Stimulated activated CD4-positive, alpha-beta T cell treated with anti-CD3 and anti-CD28 coated beads, Interleukin-2, amount 100 ng/mL, for 24 hours (primary cell): ENCODE measurements around the gene RBFOX1.

Source experiments
- DNase-seq, 2 donors: peaks; one replicate each; pipeline ENCODE4 v3.0.0-alpha.2; 2020

The RBFOX1 gene

DNA sequence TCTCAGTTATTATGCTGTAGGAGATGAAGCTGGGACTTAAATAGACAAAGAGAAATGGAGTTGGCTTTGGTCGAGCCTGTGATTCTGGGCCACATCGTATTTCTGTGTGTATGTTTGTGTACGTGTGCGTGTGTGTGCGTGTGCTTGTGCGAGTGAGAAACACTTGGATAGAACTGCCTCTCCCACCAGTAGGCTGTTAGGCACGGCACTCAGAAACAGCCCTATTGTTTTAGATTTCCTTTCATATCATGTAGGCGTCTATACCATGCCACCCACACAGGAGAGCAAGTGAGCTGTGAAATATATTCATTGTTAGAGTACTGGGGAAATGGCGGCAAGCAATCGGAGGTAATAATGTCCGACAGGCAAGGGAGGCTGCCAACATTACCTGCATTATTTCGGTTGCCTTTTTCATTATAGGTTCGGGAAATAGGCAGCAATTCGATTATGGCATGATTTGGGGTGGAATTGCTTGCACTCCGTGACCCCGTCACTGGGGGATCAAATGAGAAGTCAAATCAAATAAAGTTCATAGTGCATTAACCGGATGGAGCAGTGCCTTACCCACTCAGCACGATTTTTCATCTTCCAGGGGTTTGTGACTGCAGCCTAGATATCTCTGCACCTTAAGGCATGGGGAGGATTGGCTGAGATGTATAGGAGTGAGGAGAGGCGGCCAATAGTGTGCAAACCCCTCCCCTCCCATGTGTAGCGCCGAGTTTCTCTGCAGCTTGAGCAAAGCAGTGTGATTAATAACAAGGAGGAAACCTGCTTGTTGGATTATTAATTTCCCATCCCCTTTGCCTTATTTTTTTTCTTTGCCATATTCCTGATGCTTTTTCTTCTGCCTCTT is 89.6 kb downstream of the RBFOX1 start:
- no peak for DNase-seq

DNA sequence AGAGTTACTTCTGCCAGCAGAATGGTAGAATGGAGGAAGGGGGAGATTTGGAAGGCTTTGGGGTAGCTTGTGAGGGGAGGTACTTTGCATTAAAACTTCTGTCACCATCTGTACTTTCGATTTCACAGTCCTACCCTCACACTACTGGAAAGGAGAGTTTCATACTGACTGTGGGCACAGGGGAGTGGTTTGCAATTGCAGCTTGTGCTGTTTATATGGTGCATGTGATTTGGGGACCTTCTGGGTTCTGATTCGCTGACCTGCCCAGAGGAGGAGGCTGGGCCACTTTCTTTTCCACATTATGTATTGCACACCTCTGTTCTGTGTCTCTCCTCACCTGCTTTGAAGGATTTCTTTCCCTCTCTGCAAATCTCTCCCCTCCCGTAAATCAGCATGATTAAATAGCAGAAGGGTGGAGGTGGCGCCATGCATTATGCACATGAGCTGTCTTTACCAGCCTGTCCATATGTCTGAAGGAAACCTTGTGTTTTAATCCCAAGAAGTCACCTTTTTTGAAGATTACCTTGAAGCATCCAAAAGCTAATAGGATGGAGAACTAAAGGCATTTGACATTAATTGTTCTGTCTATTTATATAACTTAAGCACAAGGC is 90.9 kb downstream of the RBFOX1 start:
- no peak for DNase-seq

DNA sequence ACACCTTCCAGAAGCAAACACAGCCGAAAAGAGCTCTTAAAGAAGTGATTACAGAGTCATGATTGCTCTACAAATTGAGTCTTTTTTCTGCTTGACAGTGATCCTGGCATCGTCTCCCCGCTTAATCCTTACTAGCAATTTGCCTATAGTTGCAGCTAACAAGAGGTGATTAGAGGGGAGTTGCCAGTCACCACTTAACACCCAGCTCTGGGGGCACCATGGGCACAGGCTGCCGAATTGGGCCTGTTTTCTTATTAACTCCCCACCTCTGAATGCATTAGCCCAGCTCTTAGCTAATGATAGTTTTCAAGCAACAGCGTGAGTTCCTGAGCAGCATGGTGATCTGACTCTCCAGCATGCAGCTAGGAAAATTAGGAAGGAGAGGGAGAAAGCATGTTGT is 93.5 kb downstream of the RBFOX1 start:
- no peak for DNase-seq

DNA sequence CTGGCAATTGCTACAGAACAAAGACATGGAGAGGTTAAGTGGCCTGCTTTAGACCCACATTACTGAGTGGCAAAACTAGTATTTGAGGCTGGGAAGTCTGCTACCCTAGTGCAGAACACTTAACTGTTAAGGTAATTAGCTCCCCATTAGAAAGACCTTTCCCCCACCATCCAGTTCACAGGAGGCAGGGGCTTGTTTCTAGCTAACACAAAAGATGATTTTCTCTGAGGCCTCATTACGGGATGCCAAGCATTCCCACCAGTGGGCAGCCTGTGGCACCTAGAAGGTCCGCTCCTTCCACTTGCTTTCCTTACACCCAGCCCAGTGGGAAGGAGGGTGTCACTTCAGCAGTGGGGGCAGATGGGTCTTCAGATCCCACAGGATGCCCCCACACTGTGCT is 99.1 kb downstream of the RBFOX1 start:
- no peak for DNase-seq

DNA sequence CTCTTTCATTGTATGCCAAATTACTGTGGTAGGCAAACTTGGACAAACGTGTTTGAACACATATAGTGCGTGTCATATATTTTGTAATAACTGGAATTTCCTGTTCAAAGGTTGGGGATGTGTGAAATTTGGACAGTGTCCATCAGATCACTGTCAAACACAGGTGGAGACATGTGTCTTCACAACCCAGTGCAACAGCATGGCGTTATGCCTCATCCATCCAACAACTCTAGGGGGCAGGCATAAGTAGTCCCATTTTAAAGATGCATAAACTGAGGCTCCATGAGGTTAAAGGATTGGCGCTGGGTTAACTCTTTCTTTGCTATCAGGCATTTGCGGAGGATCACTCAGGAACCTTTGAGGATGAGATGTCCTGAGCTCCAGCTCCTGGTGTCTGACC is 103.7 kb downstream of the RBFOX1 start:
- DNase-seq: no peak

DNA sequence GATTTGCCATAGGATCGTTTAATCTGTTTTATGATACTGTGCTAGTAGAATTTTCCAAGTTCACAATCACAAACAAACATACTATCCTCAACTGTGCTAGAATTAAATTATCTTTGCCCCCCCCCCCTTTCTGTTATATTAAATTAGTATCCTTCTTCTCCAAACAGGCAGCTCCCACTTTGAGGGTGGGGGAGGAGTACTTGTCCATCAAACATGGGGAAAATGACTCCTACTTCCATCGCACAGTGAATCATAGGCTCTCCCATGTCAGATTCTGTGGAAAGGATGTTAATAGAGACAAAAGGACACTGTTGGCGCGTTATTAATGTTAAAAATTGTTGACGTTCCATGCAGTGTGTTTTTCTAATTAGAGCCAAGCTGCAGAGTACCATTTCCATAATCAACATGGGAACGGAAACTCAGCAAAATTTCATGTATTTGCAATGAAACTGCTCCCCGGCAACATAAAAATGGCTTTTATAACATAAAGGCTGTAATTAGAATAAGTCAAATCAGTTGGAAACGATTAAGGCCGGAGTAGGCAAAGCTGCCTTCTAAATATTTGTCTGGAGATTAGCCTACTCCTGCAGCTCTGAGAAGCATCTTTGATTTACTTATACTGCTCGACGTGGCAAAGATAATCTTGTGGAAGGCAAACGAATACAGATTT is 104.6 kb downstream of the RBFOX1 start:
- DNase-seq: no peak

DNA sequence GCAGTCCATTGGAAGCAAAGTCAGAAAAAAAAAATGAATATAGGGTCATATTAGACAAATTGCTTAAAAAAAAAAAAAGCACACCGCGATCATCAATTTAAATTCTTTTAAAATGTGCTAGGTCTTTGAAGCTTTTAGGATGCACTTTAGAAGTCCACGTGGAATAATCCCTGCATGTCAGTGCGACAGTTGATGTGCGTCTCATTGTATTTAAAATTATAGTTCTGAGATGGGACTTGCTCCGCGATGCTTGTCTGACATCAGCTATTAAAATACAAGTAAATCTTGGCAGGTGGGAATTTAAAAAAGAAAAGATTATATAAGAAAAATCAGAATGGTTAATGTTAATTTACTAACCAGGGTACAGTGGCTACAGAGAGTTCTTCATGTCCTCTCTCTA is 105.2 kb downstream of the RBFOX1 start:
- no peak for DNase-seq

DNA sequence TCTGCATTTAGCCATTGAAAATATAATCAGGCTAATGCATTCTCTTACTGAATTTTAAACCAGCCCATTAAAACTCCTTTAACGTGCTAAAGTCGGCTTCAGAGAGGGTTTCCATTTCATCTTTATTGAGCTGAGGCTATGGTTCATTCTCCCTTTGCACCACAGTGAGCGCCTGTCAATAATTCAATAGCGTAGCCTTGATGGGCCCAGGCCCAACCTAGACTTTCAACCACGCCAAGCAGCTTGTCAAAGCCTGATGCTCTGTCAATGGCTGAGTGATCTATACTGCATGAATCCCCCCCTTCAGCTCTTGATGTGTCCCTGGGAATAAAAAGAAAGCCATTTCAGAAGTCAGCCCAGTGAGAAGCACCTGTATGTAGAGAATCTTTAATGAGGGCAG is 106.0 kb downstream of the RBFOX1 start:
- DNase-seq: no peak

DNA sequence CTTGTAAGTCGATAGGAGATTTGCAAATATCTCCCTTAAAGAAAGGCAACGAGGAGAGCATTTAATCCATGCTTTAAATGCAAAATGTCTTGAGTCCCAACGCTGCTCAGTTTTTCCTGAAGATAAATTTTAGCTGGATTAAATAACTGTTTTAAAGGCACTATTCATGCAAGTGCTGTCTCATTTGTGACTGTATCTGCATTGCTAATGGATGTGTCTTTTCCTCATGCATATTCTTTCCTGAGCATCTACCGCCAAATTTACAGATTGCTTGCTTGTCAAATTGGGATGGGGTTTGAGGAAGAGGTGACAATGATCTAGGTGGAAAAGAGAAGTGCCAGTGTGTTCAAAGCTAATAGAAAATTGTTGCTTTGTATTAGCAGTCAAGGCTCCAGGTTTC is 106.9 kb downstream of the RBFOX1 start:
- DNase-seq: no peak

DNA sequence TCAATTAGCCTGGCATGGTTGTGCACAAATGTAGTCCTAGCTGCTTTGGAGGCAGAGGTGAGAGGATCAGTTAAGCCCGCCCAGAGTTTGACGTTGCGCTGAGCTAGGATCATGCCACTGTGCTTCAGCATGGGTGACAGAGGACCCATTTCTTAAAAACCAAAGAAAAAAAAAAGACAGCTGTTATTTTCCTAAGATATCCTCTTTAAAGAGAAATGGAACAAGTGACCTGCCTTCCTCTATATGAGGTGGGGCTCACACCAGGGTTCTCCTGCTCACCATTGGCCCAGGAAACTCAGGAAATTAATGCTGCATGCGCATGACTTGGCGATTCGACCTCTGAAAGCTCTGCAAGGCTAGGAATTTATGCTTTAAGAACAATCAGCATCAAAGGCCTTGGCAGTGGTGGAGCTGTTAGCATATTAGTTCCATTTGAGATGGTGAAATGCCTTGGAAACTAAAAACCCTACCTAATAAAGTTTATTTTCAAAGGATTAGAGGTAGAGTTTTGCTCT is 108.3 kb downstream of the RBFOX1 start:
- DNase-seq: no peak

DNA sequence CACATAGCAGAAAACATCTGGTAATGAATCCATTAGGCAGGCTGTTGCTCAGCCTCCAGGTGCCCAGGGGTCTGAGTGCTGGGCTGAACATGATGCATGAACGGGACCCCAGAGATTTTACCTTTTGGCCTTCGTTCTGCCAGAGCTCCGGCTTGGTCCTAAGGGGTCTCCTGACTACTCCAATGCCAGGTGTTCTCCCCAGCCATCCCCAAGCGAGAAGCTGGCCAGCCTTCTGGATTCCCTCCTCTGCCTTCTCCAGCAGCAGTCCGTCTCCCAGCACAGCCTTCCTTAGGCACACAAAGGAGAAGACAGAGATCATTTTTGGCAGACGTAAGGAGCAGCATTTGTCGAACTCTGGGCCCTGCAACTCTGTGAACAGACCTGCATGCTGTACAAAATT is 109.4 kb downstream of the RBFOX1 start:
- DNase-seq: no peak

DNA sequence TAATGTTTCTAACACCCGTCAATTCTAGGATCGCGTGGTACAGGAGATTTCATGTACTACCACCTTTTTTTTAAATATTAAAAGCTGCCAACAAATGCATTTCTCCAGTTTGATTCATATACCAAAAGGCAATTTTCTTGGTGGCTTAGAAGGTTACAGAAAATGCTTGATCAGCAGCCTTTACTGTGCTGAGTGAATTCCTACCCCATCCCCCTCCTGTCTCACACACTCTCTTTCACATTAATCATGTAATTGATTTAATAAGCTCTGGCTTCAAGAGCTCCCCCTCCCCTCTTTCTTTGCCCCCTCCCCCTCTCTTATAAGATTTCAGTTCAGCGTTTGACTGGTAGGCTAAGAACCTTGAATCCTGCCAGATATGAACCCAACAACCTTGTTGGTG is 110.5 kb downstream of the RBFOX1 start:
- no peak for DNase-seq

DNA sequence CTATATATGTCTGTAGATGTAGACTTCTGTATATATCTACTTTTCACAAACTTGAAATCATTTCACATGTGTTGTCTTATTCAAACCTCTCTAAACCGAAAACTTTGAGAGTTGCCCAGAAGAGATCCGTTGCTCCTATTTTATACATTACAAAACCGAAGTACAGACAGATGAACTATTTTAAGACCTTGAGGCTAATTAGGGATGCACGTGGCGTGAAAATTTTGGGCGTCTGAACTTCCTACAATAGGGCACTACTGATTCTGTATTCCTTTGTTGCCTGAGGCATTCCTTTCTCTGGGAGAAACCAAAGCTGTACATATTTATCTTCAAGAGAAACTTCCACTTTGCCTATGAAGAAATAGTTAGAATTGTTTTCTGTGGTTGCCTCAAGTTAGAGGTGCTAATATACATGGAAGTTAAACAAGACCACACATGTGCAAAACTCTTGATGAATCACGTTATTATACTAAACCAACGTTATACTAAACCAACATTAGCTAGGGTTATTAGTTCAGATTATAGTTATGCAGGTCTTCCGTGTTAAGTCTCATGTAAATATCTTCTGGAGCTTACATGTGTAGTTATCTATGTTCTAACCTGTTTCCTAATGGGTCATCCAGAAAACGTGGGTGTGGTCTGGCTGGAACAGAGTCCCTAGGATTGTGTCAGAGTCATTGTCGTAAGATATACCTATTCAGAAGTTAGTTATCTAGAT is 111.2 kb downstream of the RBFOX1 start:
- no peak for DNase-seq

DNA sequence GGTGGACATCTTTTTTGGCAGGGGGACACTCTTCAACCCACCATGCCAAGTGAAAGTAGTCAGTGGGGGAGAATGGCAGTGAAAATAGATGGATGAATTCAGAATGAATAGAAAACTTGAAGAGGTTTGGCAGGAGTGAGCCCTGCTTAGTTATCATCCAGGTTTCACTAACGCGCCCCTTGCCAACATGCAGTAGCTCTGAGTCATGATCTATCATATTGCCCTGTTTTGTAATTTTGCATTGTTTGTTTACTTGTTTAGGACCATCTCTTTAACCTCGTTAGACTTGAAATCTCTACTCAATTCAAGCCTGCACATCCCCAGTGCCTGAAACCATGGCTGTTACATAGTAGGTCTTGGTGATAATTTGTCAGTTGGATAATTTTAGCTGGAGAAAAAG is 116.7 kb downstream of the RBFOX1 start:
- no peak for DNase-seq

DNA sequence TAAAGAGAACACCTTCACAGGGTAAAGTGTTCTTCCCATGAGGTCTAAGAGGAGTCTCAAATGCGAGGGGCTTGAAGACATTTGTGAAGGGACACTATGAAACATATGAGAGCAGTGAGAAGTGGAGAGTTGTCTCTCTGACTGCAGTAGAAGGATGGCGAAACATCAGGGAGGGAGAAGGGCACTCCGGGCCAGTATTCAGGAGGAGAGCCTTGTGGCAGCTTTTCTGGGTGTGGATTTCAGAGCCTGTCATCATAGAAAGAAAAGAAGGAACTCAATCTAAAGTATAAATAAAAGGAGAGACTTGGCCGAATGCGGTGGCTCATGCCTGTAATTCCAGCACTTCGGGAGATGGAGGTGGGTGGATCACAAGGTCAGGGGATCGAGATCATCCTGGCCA is 117.2 kb downstream of the RBFOX1 start:
- no peak for DNase-seq

DNA sequence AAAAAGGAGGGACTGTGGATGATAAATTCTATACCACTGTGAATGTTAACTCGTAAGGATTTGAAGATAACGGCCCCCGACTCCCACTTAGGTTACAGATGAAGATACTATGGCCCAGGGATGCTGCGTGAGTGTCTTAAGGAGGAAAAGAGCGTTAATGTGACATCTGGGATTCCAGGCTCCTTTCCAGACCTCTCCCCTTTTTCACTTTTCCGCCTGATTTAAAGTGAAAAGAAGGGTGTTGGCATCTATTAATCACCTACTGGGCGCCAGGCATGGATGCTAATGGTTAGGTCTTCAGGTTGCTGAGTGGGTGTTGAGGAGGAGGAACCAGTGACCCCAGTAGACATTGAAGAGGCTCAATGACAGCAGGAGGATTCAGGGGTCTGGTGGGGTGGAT is 117.8 kb downstream of the RBFOX1 start:
- no peak for DNase-seq

DNA sequence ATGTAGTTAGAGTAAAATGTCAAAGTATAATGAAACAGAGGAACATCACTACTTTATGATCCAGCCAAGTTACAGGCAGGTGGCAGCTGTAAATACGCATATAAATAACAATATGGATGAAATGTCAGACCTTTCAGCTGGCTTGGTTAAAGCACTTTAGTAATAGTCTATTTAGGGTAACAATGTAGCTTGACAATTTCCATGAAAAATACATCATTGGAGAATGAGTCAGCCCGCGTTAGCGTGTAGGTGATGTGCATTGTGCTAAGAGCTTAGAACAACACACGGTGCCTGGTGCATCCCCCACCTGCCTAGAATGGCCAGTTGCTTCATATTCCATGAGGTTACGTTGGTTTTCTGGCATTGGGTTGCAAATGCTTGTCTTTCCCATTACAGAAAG is 119.4 kb downstream of the RBFOX1 start:
- DNase-seq: no peak

DNA sequence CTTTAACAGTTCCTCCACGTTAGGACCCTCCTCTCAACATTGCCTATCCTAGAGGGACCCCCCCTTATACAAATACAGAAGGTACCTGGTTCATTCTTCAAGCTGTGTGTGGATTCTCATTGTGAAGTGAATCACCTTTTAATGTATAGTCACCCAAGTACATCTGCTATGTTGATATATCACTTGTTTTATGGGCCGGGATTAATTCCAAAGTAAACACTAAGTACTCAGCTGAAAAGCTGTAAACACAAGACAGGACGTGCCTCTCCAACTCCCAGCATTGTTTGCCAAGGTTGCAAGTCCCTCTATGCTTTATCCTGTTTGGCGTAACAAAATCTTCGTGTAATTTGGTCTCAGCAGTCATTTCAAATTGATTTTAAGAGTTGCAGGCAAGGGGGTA is 123.6 kb downstream of the RBFOX1 start:
- DNase-seq: no peak

DNA sequence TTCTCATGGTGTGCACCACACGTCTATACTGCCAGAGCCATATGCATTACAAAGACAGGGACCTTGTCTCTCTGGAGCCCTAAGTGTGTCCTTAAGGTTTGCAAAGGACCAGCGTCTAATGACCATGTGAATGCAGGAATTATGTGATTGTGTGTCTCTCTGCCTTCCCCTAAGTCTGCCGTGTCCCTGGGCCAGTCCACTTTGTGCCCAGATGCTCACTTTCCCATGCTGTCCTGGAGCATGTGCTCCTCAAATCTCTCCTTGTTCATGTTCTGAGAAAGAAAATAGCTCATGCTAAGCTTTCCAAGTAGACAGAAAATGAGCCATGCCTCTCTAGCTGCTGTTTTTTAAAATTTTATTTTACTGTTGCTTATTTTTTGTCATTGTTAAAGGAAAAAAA is 125.5 kb downstream of the RBFOX1 start:
- no peak for DNase-seq

DNA sequence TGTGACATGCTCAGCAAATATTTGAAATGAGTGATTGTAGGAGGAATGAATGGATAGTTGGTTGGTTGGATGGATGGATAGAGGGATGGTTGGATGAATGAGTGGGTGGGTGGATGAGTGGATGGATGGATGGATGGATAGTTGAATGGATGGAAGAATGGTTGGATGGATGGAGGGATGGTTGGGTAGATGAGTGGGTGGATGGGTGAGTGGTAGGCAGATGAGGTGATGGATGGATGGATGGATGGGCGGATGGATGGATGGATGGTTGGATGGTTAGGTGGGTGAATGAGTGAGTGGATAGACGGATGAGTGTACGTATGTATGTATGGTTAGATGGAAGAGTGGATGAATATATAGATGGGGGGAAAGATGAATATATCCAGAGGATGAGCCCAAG is 137.7 kb downstream of the RBFOX1 start:
- DNase-seq: no peak

DNA sequence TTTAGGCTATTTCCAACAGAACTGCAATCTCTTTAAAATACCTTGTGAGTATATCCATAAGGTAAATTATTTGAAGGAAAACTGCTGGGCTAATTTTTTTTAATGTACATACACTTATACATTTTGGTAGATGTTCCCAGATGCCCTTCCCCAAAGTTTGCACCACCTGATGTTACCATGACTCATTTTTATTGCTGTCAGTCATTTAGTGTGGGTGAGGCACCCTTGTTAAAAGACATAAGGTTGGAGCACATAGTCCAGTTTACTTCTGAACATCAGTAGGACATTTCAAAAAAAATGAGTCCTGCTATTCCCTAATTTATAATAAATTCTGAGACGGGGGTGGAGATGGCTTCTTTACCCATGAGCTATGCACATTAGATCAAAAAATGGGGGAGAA is 138.6 kb downstream of the RBFOX1 start:
- no peak for DNase-seq

DNA sequence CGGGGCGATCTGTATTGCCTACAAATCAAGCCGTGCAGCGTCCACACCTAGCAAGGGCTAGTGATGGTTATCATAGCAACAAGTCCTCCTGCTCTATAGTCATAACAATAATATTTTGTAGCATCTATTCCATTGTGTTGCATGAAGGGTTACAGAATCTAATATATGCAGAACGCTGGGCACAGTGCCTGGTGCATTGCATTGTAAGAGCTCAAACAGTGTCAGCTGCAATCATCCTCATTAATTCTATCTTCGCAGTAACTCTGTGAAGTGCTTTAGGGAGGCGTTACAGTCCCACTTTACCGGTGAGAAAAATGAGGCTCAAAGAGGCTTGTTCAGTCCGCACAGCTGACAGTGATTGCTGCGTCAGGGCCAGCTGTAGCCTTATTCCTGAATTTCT is 149.4 kb downstream of the RBFOX1 start:
- DNase-seq: no peak

DNA sequence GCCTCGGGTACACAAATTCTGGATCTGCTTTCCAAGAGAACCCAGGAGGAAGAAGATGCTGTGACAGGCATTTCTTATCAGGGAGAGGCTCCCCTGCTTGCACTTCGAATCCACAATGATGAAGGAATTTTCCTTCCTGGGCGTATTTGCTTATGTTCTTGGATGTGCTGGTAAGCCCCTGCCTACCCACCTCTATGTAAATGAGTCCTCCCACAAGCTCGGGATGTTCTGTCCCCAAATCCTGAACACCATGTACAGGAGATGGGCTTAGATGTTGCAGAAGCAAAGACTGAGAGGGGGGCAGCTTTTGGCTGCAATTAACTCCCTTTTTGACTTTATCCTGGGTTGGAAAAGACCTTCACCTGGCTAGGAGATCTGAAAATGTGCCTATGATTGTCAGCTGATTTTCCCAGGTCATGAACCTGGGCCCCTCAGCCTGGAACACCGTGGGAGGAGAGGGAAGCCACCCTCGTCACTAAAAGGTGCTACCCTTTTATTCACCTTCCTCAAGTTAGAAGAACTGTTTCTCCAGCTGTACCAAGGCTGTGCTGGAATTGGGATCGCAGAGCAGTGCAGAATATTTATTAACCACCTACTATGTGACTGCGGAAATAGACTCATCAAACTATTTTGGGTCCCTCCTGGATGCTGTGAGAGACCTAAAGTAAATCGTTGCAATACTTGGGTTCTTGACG is 150.1 kb downstream of the RBFOX1 start:
- no peak for DNase-seq
